HG02870 (cell line): ENCODE results near the gene DAG1.

Experiments
- ATAC-seq: cut with Tn5 transposase; IDR thresholded peaks from one replicate; pipeline ENCODE4 v1.9.1; 2021; ENCODE audit warnings: mild to moderate bottlenecking, moderate library complexity; ENCODE audit not compliant: unreplicated experiment

Gene DAG1

DNA sequence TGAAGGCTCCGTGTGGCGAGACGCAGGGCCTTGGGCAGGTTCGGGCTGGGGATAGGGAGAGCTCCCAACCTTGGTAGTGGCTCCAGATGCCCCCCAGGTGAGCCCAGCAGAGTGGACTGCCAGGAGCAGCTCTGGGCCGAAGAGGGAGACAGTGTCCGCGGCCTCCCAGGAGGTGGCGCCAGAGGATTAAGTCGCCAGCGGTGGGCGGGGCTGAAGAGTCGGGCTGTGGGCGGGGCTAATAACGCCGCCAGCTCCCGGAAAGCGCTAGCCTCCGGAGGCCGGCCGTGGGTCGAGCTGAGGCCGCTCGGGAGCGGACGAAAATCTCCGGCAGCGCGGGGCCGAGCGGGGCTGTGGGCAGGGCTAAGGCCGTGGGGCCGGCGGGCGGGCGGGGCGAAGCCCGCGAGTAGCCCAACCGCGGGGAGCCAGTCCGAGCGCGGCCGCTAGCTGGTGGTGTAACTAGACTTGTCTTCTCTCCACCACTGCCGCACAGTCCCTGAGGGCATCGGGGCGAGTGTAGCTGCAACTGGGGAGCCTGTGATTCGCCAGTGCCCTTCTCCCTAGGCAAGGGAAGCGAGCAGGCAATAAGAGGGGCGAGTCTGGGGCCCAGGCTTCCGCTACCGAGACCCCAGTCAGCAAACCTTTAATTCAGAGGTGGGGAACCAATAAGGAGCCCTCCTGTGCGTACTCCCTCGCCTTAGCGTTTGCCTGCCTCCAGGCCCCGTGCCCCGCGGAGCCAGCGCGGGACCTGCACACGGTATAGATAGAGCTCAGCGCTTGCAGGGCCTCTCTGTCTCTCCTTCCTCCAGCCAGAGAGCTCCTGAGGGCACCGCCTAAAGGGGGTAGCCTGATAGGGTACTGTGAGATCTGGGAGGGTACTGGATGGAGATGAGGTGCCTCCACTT lies 69.8 kb downstream of the DAG1 start:
- ATAC-seq = peak; percentile 91

DNA sequence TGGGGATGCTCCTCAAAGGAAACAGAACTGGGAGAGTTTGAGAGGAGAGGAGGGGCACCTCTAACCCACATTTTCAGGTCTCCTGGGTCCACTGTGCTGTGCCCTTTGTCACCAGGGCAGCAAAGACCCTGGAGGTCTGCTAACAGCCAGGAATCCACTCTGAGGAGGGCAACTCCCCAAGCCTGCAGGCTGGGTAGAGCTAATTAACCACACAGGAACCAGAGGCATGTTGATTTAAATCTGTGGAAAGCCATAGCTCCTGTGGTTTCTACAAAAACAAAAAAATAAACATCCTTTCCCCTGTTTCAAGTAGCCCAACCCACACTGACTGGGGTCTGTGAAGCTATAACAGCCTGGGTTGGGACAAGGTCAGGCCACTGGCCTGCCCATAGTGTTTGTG lies 82.0 kb downstream of the DAG1 start:
- ATAC-seq = no peak

DNA sequence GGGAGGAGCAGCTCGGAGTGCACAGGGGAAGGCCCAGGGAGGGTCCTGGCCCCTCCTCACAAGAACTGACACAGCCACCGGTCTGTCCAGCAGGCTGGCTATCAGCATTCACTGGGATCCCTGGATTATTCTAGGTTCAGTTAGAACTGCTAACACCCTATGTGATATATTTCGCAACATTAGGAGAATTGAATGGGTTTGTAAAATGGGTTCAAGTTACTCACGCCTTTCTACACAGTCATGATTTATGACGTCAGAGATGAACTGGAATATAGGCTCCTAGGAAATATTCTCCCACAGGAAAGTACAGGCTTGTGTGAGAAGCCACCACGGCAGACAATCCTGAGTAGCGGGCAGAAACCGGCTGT lies 83.2 kb downstream of the DAG1 start:
- no peak for ATAC-seq

DNA sequence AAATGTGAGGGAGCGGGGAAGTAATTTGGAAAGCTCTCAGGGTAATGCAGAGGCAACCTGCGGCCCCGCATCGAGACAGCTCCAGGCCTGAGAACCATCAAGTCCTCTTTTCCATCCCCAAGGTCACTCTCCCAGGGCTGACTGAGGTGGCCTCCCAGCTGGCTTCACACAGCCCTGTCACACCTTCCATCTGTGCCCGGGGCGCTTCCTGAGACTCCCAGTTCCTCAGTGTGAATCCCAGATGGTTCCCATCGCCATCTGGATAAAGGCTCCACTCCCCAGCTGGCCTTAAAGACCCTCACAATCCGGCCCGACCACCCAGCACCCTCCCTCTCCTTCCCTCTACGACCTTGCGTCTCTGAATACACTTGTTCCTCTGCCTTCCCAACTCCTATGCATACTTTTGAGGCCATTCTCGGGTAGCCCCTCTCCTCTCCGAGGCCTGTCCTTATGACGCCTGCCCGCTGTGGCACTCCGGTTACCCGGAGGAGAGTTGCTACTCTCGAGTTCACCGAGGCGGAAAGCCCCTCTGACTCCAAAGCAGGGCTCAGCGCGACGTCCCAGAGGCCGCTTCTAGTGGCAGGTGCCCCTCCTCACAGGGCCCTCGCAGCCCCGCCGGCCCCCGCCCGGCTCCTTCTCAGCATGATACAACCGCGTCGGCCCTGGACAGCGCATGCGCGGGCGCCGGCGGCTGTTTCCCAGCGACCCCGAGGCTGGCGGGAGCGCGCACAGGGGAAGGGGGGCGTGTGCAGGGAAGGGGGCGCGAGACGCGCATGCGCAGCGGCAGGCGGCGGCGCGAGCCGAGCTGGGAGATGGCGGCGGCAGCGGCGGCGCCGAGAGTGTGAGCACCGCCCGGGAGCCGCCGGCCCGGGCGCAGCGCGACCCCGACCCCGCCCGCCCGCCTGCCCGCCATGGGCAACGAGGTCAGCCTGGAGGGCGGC lies 83.9 kb downstream of the DAG1 start, which contains the start of gene BSN:
TSS of gene BSN (plus strand) at position 786 of the 941 bp plus-strand sequence. CDS start at position 912, 126 bp downstream.
- peak; percentile 77 for ATAC-seq

DNA sequence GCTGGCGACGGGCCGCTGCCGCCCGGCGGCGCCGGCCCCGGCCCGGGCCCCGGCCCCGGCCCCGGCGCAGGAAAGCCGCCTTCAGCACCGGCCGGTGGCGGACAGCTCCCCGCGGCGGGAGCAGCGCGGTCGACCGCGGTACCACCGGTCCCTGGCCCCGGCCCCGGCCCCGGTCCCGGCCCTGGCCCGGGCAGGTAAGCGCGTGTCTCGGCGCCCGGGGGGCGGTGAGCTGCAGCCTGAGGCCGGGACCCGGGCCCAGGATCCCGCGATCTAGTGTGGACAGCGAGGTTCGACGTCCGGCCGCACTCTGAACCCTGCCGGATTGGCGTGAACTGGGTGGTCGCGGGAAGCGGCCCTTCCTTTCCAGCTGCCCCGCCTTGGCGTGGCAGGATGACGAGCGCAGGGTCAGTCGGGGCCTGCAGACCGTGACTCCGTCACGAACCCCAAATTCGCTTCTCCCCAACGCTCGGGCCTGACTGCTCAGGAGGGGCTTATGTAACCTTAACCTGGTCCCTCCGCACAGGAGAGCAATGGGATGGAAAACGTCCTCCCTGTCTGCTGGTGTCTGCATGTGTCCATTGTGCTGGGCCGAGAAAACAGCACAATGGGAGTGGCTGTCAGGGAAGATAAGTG lies 84.7 kb downstream of the DAG1 start:
- ATAC-seq = no peak

DNA sequence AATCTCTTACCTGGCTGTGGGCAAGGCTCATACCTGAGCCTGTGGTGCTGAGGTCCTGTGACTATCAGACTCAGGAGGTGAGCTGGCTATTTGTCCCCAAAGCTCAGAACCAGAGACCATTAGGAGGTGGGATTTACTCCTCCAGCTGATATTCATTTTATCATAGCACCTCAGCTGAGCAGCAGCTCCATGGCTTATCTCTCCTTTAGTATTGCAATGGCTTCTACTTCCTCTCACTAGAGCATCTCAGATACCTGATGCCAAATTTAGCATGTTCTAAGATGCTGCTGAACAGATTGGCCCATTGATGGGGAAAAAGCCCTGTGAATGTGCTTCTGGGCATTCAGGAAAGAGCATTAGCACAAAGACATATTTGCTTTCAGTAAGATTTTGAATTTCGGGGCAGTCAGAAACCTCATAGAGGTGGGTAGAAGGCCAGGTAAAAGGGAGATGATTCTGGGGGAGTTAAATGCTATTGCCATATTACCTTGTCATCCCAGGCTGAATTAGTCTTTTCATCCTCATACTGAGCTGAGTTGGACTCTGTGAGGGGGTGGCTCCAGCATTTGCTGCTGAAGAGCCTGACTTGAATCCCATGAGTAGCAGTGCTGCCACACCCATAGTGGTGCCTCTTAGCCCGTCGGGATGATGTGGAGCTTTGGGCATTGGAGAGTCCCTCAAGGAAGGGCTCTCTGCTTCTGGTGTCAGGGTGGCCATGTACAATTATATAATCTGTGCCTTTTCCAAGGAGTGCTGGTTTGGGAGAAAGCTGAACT lies 86.6 kb downstream of the DAG1 start:
- no peak for ATAC-seq

DNA sequence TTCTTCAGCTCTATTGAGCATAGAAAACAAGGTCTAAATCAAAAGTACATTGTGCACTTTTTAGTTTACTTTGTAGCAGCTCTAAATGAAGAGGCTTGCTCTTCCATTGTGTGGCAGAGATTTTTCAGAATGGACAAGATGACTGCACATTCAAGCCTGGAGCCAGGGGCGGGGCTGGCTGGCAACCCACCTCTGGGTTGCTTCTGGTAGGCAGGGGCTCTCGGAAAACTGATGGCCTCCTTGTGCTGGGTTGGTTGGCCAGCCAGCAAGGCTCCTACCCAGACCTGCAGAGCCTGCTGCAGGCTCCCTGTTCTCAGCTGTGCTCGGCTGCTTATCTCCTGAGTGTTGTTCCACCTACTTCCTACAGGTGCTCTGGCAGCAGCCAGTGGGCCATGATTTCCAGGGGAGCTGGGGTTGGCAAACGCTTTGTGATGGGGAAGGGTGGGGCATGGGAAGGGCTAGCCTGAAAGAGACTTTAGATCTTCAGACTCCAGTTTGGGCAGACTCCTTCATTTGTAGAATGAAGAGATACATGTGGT lies 93.0 kb downstream of the DAG1 start:
- ATAC-seq = no peak

DNA sequence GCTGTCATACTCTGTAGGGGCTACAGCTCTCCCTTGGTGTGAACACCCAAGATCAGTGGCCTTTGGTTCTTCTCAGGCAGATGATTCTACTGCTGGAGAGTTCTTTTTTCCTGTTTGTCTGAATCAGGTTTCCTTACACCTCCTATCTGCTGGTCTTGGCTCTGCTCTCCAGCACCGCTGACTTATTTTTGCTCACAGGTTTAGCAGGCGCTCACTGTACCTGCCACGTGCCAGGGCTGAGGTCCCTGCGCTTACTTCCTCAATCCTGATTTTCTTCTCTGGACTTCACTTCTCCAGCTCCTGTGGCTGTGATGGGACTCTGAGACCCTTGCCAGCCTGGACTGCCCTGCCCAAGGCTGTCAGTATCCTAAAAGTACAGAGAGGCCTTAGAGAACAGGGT lies 93.7 kb downstream of the DAG1 start:
- ATAC-seq = no peak

DNA sequence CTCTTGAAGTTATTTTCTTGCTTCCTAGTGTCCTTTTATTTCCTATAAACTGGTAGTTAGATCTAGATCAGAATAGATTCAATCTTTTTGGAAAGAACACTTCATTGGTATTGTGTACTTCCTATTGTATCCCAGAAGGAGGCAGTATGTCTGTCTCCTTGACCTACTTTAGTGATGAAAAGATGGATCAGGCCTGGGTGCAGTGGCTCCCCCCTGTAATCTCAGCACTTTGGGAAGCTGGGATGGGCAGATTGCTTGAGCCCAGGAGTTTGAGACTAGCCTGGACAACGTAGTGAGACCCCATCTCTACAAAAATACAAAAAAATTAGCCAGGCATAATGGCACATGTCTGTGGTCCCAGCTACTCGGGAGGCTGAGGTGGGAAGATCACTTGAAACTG lies 96.2 kb downstream of the DAG1 start:
- ATAC-seq = no peak

DNA sequence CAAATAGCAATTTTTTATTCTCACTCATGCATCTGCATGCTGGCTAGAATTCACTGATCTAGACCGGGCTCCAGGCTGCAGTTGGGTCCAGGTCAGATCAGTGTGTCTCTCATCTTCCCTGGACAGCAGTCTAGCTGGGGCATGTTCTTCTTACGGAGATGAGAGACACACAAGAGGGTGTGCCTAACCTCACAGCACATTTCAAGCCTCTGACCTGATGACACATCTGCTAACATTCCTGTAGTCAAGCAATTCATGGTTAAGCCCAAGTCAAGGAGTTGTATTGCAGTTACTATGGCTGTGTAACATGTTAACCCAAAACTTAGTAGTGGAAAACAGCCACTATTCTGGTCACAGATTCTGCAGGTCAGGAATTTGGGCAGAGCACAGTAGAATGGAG lies 97.3 kb downstream of the DAG1 start:
- ATAC-seq = no peak

DNA sequence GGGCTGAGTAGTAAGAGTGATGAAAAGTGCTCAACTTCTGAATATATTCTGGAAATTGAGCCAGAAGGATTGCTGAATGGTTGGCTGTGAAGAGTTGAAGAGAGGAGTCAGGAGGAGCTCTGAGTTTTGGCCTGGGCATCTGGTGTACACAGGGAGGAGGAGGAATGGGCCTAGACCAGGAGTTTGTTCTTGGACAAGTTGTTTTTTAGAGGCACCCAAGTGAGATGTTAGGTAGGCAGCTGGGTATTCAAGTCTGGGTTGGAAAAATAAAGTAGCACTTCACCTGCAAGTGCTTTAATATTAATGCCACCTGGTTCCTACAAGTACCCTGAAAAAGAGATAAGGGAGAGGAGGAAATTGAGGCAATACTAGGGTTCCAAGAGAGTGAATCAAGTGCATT lies 98.9 kb downstream of the DAG1 start:
- ATAC-seq = no peak

DNA sequence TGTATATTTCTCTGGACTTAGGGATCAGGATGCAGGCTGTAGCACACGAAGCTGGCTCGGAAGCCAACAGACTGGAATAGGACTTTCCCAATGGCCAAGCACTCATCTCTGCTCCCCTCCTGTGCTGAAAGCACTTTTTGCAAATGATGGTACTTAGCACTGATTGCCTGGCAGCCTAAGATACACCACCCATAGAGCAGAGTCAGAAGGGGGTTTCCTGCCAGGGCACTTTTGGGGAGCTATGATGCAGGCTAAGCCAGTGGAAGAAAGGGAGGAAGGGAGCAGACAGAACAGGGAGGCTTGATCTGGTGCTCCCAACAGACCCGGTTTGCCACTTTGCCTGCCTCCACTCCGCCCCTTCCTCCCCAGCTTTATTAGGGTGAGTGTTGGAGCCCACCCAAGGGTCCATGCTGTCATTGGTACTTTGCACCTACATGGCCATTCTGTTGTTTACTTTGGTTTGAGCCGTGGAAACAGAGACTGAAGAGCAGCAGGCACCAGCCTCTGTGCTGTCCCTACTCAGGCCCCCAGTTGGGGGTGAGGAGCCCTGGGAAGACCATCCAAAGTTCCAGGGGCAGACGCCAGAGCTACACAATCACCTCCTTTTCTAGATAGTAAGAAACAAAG lies 100.1 kb downstream of the DAG1 start:
- no peak for ATAC-seq

DNA sequence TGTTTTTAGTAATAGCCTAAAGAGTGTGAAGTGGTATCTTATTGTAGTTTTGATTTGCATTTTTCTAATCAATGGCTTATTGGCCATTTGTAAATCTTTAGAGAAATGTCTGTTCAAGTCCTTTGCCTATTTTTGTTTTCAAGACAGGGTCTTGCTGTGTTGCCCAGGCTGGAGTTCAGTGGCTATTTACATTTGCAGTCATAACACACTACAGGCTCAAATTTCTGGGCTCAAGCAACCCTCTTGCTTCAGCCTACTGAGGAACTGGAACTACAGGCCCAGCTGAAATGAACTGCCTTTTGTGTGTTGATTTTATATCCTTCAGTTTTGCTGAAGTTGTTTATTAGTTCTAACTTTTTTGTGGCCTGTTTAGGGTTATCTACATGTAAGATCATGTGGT lies 112.1 kb downstream of the DAG1 start:
- ATAC-seq = no peak
